IPS-18c (cell line): ENCODE results near the gene TMEM255B.
"Not testable (repeated sequence)": the region's sequence is repeated elsewhere in the genome, so short reads cannot be mapped to it uniquely, and the experiment has no call there.

ENCODE experiments used
- H3K4me3 ChIP-seq: 2 replicates; pipeline ENCODE4 v1.7.0; 2013; ENCODE audit warnings: low read depth, mild to moderate bottlenecking, low read length, moderate library complexity; ENCODE audit not compliant: insufficient read depth
- H3K9me3 ChIP-seq: one replicate; pipeline ENCODE4 v1.6.1; 2013; ENCODE audit warnings: mild to moderate bottlenecking, low read length, moderate library complexity; ENCODE audit not compliant: control insufficient read depth, insufficient read depth

Gene TMEM255B

DNA sequence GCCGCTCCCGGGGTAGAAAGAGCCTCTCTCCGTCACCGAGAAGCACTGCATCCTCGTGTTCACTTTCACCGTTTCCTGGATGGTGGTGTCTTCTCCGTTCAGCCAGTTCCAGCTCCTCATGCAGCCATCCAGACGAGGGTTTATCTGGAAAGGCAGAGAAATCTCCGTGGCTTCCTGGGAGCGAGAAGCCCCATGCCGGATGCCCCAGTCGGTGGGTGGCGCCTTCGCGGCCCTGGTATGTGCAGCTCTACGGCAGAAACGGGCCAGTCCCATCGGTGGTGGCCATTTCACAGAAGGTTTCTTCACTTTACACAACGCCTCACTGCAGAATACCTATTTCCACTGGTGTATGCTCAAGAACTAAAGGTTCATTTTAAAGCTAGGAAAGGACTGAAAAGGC, 68.0 kb downstream of the TMEM255B start:
- Histone ChIP-seq H3K9me3 (no peaks in the 10 kb centered on the region), H3K4me3 (no peak overlapping the region)

GRCh38 chr13:113828282-113828825, 69.3 kb downstream of the TMEM255B start:
- Histone ChIP-seq H3K9me3 (no peaks in the 10 kb centered on the region), H3K4me3 (no peak overlapping the region)

DNA sequence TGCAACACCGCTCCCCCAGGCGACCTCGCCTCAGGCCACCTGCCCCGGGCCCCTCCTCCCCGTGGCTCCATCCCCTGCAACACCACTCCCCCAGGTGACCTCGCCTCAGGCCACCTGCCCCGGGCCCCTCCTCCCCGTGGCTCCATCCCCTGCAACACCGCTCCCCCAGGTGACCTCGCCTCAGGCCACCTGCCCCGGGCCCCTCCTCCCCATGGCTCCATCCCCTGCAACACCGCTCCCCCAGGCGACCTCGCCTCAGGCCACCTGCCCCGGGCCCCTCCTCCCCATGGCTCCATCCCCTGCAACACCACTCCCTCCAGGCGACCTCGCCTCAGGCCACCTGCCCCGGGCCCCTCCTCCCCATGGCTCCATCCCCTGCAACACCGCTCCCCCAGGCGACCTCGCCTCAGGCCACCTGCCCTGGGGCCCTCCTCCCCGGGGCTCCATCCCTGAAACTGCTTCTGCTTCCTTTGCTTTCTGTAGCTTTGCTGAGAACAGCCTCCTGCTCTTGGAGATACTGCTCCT, 71.5 kb downstream of the TMEM255B start:
- H3K9me3 ChIP-seq, H3K4me3 ChIP-seq: not testable (repeated sequence)

GRCh38 chr13:113831061-113831460, 72.0 kb downstream of the TMEM255B start:
- Histone ChIP-seq H3K4me3 (no peak overlapping the region), H3K9me3 (no peaks in the 10 kb centered on the region)

DNA sequence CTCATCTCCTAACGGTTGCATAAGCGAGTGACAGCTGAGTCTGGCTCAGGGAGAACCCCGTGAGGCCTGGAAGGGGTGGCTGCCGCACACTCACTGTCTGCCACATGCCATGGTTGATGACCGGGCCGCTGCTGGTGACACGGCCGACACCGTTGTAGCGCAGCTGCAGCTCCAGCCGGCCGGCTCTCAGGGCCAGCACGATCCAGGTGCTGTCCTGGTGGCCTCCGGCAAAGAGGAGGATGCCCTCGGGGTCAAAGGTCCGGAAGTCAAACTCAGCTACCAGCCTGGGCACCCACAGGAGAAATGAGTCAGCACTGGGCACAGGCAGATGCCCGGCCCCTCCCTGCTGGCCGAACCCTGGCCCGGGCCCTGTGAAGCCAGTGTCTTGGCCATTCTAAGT, 73.2 kb downstream of the TMEM255B start:
- Histone ChIP-seq H3K4me3 (no peak overlapping the region), H3K9me3 (no peaks in the 10 kb centered on the region)

DNA sequence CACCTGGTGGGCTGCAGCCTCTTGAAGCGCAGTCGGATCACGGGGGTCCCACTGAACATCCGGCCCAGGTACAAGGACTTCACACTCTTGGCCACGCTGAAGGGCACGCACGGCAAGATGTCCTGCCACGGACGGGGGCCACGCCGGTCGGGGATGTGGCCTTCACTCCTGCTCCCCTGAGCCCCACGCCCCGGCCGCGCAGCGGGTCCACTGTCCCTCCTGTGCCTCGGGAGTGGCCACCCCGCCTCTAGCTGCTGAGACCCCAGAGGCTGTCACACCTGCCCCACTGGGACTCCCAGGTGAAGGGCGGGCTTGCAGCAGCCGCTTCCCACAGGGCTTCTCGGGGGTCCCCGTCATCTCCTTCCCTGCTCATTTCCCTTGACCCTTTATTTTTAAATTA, 73.6 kb downstream of the TMEM255B start:
- Histone ChIP-seq H3K4me3 (no peak overlapping the region), H3K9me3 (no peaks in the 10 kb centered on the region)

GRCh38 chr13:113833111-113833830, 74.2 kb downstream of the TMEM255B start:
- Histone ChIP-seq H3K9me3 (no peaks in the 10 kb centered on the region), H3K4me3 (no peak overlapping the region)

DNA sequence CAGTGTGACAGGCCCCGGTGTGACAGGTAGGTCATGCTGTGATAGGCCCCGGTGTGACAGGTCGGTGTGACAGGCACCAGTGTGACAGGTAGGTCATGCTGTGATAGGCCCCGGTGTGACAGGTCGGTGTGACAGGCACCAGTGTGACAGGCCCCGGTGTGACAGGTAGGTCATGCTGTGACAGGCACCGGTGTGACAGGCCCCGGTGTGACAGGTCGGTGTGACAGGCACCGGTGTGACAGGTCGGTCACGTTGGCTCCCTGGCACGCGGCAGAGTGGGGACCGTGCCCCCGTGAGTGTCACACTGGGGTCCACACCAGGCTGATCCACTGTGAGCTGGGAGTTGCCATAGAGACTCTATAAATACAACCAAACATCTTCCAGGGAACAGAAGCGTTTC, 75.0 kb downstream of the TMEM255B start:
- H3K9me3 ChIP-seq, H3K4me3 ChIP-seq: not testable (repeated sequence)

DNA sequence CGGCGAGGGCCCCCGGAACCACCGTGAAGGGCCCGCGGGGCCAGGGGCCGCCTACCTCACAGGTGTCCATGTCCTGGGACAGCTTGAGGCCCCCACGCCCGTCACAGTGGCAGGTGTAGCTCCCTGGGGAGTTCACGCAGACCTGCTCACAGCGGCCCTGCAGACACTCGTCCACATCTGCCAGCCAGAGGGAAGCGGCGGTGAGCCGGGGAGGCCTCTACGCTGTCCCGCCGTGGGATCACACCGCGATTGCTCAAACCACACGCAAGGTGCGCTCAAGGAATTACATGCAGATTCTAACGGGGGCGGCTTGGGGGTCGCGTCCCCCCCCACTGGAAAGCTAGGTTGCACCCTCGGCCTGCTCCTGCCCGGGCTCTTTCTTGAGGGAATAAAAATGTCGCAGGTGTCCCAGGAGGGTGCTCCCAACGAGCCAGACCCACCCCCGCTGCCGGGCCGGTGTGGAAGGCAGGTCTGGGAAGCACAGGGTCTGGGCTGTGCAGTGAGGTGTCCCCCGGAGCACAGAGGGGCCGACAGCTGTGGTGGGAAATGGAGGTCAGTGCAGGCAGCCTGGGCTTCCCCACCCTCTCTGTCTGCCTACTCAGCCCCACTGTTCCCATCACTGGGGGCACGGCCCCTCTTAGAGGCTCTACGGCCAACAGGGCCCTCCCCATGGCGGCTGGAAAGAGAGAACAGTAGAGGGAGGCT, 75.6 kb downstream of the TMEM255B start:
- no peaks in the 10 kb centered on the region for H3K9me3 ChIP-seq
- H3K4me3 ChIP-seq: no peak overlapping the region

- no peaks in the 10 kb centered on the region for H3K9me3 ChIP-seq
- H3K4me3 ChIP-seq: no peak overlapping the region
These were observed 76.6 kb downstream of the TMEM255B start for GRCh38 chr13:113835461-113836270.

- Histone ChIP-seq H3K4me3 (no peak overlapping the region), H3K9me3 (no peaks in the 10 kb centered on the region)
These were observed 77.9 kb downstream of the TMEM255B start for GRCh38 chr13:113836768-113837559.

- H3K4me3 ChIP-seq: no peak overlapping the region
- no peaks in the 10 kb centered on the region for H3K9me3 ChIP-seq
These were observed 78.7 kb downstream of the TMEM255B start for GRCh38 chr13:113837560-113838355.

GRCh38 chr13:113838711-113839201, 79.7 kb downstream of the TMEM255B start:
- Histone ChIP-seq H3K9me3 (no peaks in the 10 kb centered on the region), H3K4me3 (no peak overlapping the region)

GRCh38 chr13:113839536-113840204, 80.6 kb downstream of the TMEM255B start:
- H3K9me3 ChIP-seq: no peaks in the 10 kb centered on the region
- no peak overlapping the region for H3K4me3 ChIP-seq

DNA sequence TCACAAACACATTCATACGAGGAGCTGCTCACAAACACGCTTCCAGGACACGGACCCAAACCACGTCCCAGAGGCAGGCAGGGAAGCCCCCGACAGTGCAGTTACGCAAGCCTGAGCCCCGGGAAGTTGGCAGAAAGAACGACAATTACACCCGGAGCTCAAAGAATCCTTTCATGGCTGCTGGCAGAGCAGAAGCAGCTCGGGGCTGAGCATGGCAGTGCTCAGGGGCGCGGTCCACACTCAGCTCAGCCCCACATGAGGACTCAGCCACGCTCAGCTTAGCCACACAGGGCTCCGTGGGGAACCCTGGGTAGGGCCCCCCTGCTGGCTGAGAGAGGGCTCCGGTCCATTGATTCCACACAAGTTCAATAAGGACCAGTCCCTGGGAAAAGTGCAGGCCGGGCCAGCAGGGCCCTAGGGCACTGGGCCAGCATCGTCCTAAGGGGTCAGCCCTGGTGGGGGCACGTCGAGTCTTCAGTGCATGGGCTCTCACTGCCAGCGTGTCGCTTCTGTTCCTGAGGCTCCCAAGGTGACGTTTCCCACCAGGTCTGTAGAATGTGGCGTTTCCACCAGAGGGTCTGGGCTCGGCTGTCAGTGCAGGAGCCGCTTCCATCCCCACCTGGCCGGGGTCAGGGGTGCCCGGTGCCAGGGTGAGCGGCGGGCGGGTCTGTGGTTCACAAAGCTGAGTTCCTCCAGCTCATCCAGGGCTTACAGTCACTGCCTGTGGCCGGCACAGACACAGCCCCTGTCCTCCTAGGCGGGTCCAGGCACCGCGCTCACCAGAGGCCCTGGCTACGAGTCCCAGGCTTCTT, 81.7 kb downstream of the TMEM255B start:
- Histone ChIP-seq H3K4me3 (no peak overlapping the region), H3K9me3 (no peaks in the 10 kb centered on the region)
